CD14-positive monocyte (primary cell): Measurements from ENCODE around the gene LDLRAP1. TPM values are rescaled to one million over a fixed set of nuclear protein-coding genes. Genes with fewer than 3 reads are reported as not detected.
A peak's percentile ranks its signal among the peaks of the same experiment; 100 is the strongest.

ENCODE experiments used
- DNase-seq, 3 donors: peaks; one replicate each; pipeline ENCODE4 v3.0.0-alpha.2; 2011 to 2022
- H2AFZ ChIP-seq: 2 replicates; pipeline ENCODE4 v1.6.0; 2012; ENCODE audit warnings: mild to moderate bottlenecking, low read depth, low read length, inconsistent platforms; ENCODE audit not compliant: insufficient read depth, poor library complexity, severe bottlenecking
- H3K27ac ChIP-seq, 2 donors: 1 replicate in 1 of 2; 2 replicates in 1 of 2; pipeline ENCODE4 v1.5.1; 2012 to 2013; ENCODE audit warnings: low read length in 2 of 2, control low read depth in 1 of 2, inconsistent platforms in 1 of 2, low read depth in 1 of 2, mild to moderate bottlenecking in 1 of 2
- H3K27me3 ChIP-seq, 2 donors: one replicate each; pipeline versions ENCODE4 v1.6.0 to v1.6.1; 2011 to 2013; ENCODE audit warnings: low read length in 2 of 2; ENCODE audit not compliant: control insufficient read depth in 2 of 2, insufficient read depth in 2 of 2
- H3K36me3 ChIP-seq, 2 donors: replicated peaks in 1 of 2; 1 replicate in 1 of 2; 2 replicates in 1 of 2; pipeline versions ENCODE4 v1.5.1 to v1.6.1; 2012 to 2013; ENCODE audit warnings: low read length in 2 of 2, control low read depth in 1 of 2, inconsistent platforms in 1 of 2, mild to moderate bottlenecking in 1 of 2; ENCODE audit not compliant: insufficient read depth in 2 of 2, control insufficient read depth in 1 of 2
- H3K4me1 ChIP-seq, 2 donors: 1 replicate in 1 of 2; 2 replicates in 1 of 2; pipeline versions ENCODE4 v1.5.1 to v1.6.1; 2012 to 2013; ENCODE audit warnings: low read length in 2 of 2, control low read depth in 1 of 2, inconsistent platforms in 1 of 2, mild to moderate bottlenecking in 1 of 2, moderate library complexity in 1 of 2; ENCODE audit not compliant: insufficient read depth in 2 of 2, control insufficient read depth in 1 of 2
- H3K4me2 ChIP-seq: replicated peaks from 2 replicates; pipeline ENCODE3; 2012; ENCODE audit warnings: low read length, moderate library complexity, mild to moderate bottlenecking; ENCODE audit not compliant: poor library complexity, severe bottlenecking; ENCODE audit errors: extremely low read depth
- H3K4me3 ChIP-seq, 3 experiments: fragments of 200-600 bp in 1 of 3; sonication (generic) in 1 of 3; replicated peaks in 1 of 3; 1 replicate in 2 of 3; 2 replicates in 1 of 3; pipeline ENCODE4 v1.5.1; 2011 to 2013; ENCODE audit warnings: low read length in 3 of 3, mild to moderate bottlenecking in 3 of 3, control low read depth in 2 of 3, low read depth in 2 of 3, inconsistent platforms in 1 of 3, moderate library complexity in 1 of 3
- H3K79me2 ChIP-seq: 2 replicates; pipeline ENCODE4 v1.6.0; 2012; ENCODE audit warnings: mild to moderate bottlenecking, control low read depth, inconsistent platforms, low read length, moderate library complexity; ENCODE audit not compliant: insufficient read depth
- H3K9ac ChIP-seq: 2 replicates; pipeline ENCODE4 v1.6.0; 2017; ENCODE audit warnings: low read length, mild to moderate bottlenecking; ENCODE audit not compliant: insufficient read depth, poor library complexity, severe bottlenecking
- H3K9me3 ChIP-seq, 2 donors: replicated peaks in 1 of 2; 1 replicate in 1 of 2; 2 replicates in 1 of 2; pipeline versions ENCODE4 v1.5.1 to v1.6.1; 2012 to 2013; ENCODE audit warnings: low read length in 2 of 2, control low read depth in 1 of 2; ENCODE audit not compliant: control insufficient read depth in 1 of 2, insufficient read depth in 1 of 2
- H4K20me1 ChIP-seq: 2 replicates; pipeline ENCODE4 v1.6.0; 2012; ENCODE audit warnings: mild to moderate bottlenecking, low read length, control low read depth, moderate library complexity; ENCODE audit not compliant: insufficient read depth
- H3K27ac Mint-ChIP-seq, 7 donors: one replicate each; pipeline ENCODE4 v1.8.0; 2020; ENCODE audit warnings: mild to moderate bottlenecking in 7 of 7, mixed read lengths in 7 of 7, moderate library complexity in 6 of 7, inconsistent platforms in 2 of 7
- H3K27me3 Mint-ChIP-seq, 3 donors: one replicate each; pipeline ENCODE4 v1.8.0; 2021 to 2022; ENCODE audit warnings: low read depth in 3 of 3, mild to moderate bottlenecking in 3 of 3, mixed read lengths in 3 of 3, moderate library complexity in 3 of 3, inconsistent platforms in 1 of 3
- H3K36me3 Mint-ChIP-seq, 2 donors: one replicate each; pipeline ENCODE4 v1.8.0; 2020; ENCODE audit warnings: mixed read lengths in 2 of 2, inconsistent platforms in 1 of 2, mild to moderate bottlenecking in 1 of 2
- H3K4me1 Mint-ChIP-seq: one replicate; pipeline ENCODE4 v1.8.0; 2020; ENCODE audit warnings: mild to moderate bottlenecking, mixed read lengths
- H3K4me3 Mint-ChIP-seq, 2 donors: one replicate each; pipeline ENCODE4 v1.8.0; 2020; ENCODE audit warnings: mild to moderate bottlenecking in 2 of 2, mixed read lengths in 2 of 2, moderate library complexity in 1 of 2
- H3K9me3 Mint-ChIP-seq, 7 donors: one replicate each; pipeline ENCODE4 v1.8.0; 2020 to 2022; ENCODE audit warnings: mixed read lengths in 7 of 7, mild to moderate bottlenecking in 6 of 7, moderate library complexity in 6 of 7, inconsistent platforms in 2 of 7
- CTCF ChIP-seq: fragments of 200-600 bp; IDR thresholded peaks from one replicate; pipeline ENCODE4 v1.8.0; 2022; ENCODE audit warnings: antibody characterized with exemption, mild to moderate bottlenecking
- WGBS: methylation state at CpG from one replicate; pipeline ENCODE4 v1.1.5; 2013; ENCODE audit warnings: missing lambda C conversion rate; ENCODE audit not compliant: insufficient coverage; 5-methylcytosine and 5-hydroxymethylcytosine counted together
- intact Hi-C, 2 donors: fragments of 100-400 bp; cut with micrococcal nuclease; formaldehyde crosslinking; loops; one replicate each; pipeline versions ENCODE4 v1.15.0 to v1.15.1; 2023
- polyA plus RNA-seq, 3 donors: library from polyadenylated mRNA; depleted of rRNA in 1 of 3; unstranded in 2 of 3; stranded (reverse) in 1 of 3; fragments of 300-500 nt in 2 of 3; fragments of >200 nt in 1 of 3; fragmentation: Illumina TruSeq in 2 of 3; gene quantifications; 1 replicate in 2 of 3; 2 replicates in 1 of 3; pipeline ENCODE4 v1.2.3, GENCODE V29; 2012 to 2021

The LDLRAP1 gene
- polyA plus RNA-seq, 3 donors, result 12.8 to 18.5 (median 14.6) TPM

- no peak for DNase-seq
- TF ChIP-seq CTCF, result no peak
- H3K27me3 Mint-ChIP-seq, result peaks cover 0 to 2% (median 2%) of the 10 kb centered on the region in 3 donors
- Histone ChIP-seq H3K9me3 (no peaks in the 10 kb centered on the region), H3K4me1 (peaks cover 58 to 70% of the 10 kb centered on the region in 2 donors), H3K36me3 (peaks cover 0 to 31% of the 10 kb centered on the region in 2 donors), H3K27me3 (no peaks in the 10 kb centered on the region), H4K20me1 (peaks cover 45% of the 10 kb centered on the region), H3K9ac (no peak overlapping the region), H2AFZ (no peak overlapping the region), H3K4me3 (peak overlapping the region in 1 of 3 experiments; percentile 48), H3K27ac (peak overlapping the region in 1 of 2 donors; percentile 0), H3K79me2 (peaks cover 29% of the 10 kb centered on the region), H3K4me2 (peak overlapping the region; percentile 51)
- H3K9me3 Mint-ChIP-seq, result peaks cover 0 to 2% (median 0%) of the 10 kb centered on the region in 7 donors
- intact Hi-C loops, result no loop called here
- WGBS, result 72% methylated on average over 6 of the region's 11 CpGs
- H3K4me3 Mint-ChIP-seq, result peak overlapping the region in 1 of 2 donors; percentile 42
- H3K27ac Mint-ChIP-seq, result peak overlapping the region in 2 of 7 donors; percentile 3 to 25
- H3K36me3 Mint-ChIP-seq, result peaks cover 37 to 47% of the 10 kb centered on the region in 2 donors
- peaks cover 90% of the 10 kb centered on the region for H3K4me1 Mint-ChIP-seq
Observed at GRCh38 chr1:25556132-25556670, 12.8 kb downstream of the LDLRAP1 start.

GRCh38 chr1:25556791-25557476 is 13.5 kb downstream of the LDLRAP1 start:
- H3K4me1 ChIP-seq, result peaks cover 62 to 71% of the 10 kb centered on the region in 2 donors
- H3K9me3 Mint-ChIP-seq, result peaks cover 0 to 1% (median 0%) of the 10 kb centered on the region in 7 donors
- H3K36me3 ChIP-seq, result peaks cover 0 to 31% of the 10 kb centered on the region in 2 donors
- DNase-seq, result peak; percentile 36 to 66 (median 43)
- peak overlapping the region in 1 of 3 experiments; percentile 48 for H3K4me3 ChIP-seq
- no peaks in the 10 kb centered on the region for H3K9me3 ChIP-seq
- no peak for TF ChIP-seq CTCF
- H3K4me1 Mint-ChIP-seq, result peaks cover 90% of the 10 kb centered on the region
- peaks cover 40% of the 10 kb centered on the region for H4K20me1 ChIP-seq
- H3K4me3 Mint-ChIP-seq, result peak overlapping the region in 1 of 2 donors; percentile 42
- peak overlapping the region in 2 of 7 donors; percentile 14 to 33 for H3K27ac Mint-ChIP-seq
- H3K4me2 ChIP-seq, result peak overlapping the region; percentile 51
- H2AFZ ChIP-seq, result no peak overlapping the region
- intact Hi-C loops, result no loop called here
- no peak overlapping the region for H3K9ac ChIP-seq
- peaks cover 33 to 53% of the 10 kb centered on the region in 2 donors for H3K36me3 Mint-ChIP-seq
- H3K27me3 ChIP-seq, result no peaks in the 10 kb centered on the region
- H3K79me2 ChIP-seq, result peaks cover 22% of the 10 kb centered on the region
- peaks cover 0 to 2% (median 2%) of the 10 kb centered on the region in 3 donors for H3K27me3 Mint-ChIP-seq
- 68% methylated on average over 8 of the region's 10 CpGs for WGBS
- H3K27ac ChIP-seq, result peak overlapping the region in 1 of 2 donors; percentile 0
